NT2/D1 (cell line): ENCODE data around the gene PRKN.

Source experiments
- SUZ12 ChIP-seq: IDR thresholded peaks from 2 replicates; pipeline ENCODE4 v1.6.1; 2011; ENCODE audit not compliant: insufficient read length, insufficient read depth; ENCODE audit errors: extremely low read depth
- ZNF274 ChIP-seq: IDR thresholded peaks from 2 replicates; pipeline ENCODE4 v1.6.1; 2011; ENCODE audit warnings: mild to moderate bottlenecking, low read depth, low read length

GRCh38 chr6:161374971-161375873 is 1352.3 kb downstream of the PRKN start:
- no peak for TF ChIP-seq SUZ12
- TF ChIP-seq ZNF274 = no peak
